ENCODE results near the gene GNA15. TPM values are rescaled to one million over a fixed set of nuclear protein-coding genes. Genes with fewer than 3 reads are reported as not detected.

GNA15 gene, protein sequence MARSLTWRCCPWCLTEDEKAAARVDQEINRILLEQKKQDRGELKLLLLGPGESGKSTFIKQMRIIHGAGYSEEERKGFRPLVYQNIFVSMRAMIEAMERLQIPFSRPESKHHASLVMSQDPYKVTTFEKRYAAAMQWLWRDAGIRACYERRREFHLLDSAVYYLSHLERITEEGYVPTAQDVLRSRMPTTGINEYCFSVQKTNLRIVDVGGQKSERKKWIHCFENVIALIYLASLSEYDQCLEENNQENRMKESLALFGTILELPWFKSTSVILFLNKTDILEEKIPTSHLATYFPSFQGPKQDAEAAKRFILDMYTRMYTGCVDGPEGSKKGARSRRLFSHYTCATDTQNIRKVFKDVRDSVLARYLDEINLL
- total RNA-seq, result 10 to 100 TPM; 36.5 to 37.4 TPM

DNA sequence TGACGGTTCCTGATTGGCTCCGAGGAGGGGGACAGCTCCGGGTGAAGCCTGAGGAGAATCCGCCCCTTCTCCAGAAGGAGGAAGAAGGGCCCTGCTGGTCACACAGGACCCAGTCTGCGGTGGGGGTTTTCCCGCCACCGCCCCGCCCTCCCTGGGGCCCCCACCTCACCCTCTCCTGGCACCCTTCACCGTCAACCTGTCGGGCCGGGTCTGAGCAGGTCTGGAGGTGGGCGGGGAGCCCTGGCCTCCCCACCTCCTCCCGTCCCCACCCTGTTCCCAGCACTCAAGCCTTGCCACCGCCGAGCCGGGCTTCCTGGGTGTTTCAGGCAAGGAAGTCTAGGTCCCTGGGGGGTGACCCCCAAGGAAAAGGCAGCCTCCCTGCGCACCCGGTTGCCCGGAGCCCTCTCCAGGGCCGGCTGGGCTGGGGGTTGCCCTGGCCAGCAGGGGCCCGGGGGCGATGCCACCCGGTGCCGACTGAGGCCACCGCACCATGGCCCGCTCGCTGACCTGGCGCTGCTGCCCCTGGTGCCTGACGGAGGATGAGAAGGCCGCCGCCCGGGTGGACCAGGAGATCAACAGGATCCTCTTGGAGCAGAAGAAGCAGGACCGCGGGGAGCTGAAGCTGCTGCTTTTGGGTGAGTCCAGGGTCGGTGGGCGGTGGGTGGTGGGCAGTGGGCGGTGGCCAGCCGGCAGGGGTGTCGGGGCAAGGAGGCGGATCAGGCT, at the start of gene GNA15:
Gene GNA15, plus strand, starts transcription at position 73 of the 723 bp plus-strand sequence. Its CDS starts 418 bp downstream, at position 491.

DNA sequence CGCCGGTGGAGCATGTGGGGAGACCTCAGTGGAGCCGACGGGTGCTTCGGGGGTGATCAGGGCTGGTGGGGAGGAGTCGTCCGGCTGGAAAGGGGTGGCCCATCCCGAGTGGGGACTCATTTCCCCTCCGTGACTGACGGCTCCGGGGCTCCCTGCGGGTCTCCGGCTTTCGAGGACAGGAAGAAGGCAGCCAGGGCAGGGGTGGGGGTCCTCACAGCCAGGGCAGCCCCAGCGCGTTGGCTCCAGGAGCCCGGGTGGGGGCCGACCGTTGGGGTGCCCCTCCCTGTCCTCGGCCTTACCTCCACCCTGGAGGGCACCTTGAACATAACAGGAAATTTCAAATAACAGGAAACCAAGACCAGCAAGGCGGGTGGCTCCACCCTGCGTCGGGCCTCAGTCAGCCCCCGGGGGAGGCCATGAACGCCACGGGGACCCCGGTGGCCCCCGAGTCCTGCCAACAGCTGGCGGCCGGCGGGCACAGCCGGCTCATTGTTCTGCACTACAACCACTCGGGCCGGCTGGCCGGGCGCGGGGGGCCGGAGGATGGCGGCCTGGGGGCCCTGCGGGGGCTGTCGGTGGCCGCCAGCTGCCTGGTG, 42.6 kb downstream of the GNA15 start, which contains the start of gene S1PR4:
Gene S1PR4, plus strand, starts transcription at position 393 of the 596 bp plus-strand sequence. Its CDS starts 24 bp downstream, at position 417.

DNA sequence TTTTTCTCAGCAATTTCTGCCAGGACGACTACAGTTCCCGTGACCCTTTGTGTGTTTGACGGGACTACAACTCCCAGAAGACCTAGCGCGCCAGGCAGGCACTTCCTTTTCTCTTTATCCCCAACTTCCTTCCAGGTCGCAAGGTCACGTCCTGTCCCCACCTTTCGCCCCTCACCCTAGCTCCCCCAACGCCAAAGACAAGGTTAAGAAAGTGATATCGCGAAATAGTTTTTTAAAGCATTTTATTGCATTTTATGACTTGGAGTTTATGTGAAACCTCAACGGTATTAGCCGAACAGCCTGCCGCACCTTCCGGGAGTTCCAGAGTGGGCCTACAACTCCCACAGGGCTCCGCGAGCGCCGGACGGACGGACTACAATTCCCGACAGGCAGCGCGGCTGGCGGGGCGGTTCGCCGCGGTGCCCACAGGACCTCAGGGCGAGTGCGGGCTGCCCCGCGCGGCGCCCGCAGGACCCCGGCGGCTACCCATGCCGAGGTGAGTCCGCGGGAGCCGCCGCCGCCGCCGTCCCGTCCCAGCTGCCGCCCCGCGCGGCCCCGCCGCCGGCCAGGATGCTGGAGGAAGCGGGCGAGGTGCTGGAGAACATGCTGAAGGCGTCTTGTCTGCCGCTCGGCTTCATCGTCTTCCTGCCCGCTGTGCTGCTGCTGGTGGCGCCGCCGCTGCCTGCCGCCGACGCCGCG, 49.8 kb downstream of the GNA15 start, which contains the start of gene NCLN:
Gene NCLN, plus strand, starts transcription at position 470 of the 699 bp plus-strand sequence. Its CDS starts 101 bp downstream, at position 571.

Other genes with a start within 250 kb of the GNA15 start
- gene ZNF57, start 235.1 kb upstream of the GNA15 start, total RNA-seq, result 1 to 10 TPM; 3.5 to 3.8 TPM
- gene ZNF77, start 191.1 kb upstream of the GNA15 start, total RNA-seq, result 1 to 10 TPM; 3.8 to 4.3 TPM
- gene TLE6, start 158.5 kb upstream of the GNA15 start, total RNA-seq, result 1 to 10 TPM; 1.2 to 2.1 TPM
- 1 to 10 TPM; 1.1 to 1.9 TPM for gene TLE2, start 106.8 kb upstream of the GNA15 start, total RNA-seq
- 100 to 1,000 TPM; 817 to 819 TPM for gene TLE5, start 73.5 kb upstream of the GNA15 start, total RNA-seq
- under 1 TPM; 0.88 to 0.89 TPM for gene GNA11, start 41.7 kb upstream of the GNA15 start, total RNA-seq
- gene S1PR4, start 42.7 kb downstream of the GNA15 start, total RNA-seq, result 100 to 1,000 TPM; 224 to 233 TPM
- 10 to 100 TPM; 55.2 to 55.6 TPM for gene NCLN, start 49.9 kb downstream of the GNA15 start, total RNA-seq
- gene CELF5, start 88.6 kb downstream of the GNA15 start, total RNA-seq, result under 1 TPM; 0.10 to 0.43 TPM
- gene NFIC, start 230.6 kb downstream of the GNA15 start, total RNA-seq, result 10 to 100 TPM; 11.1 to 12.6 TPM